ENCODE measurements around the gene AGO3. TPM values are rescaled to one million over a fixed set of nuclear protein-coding genes. Genes with fewer than 3 reads are reported as not detected.

The AGO3 gene
- total RNA-seq, 1 donor from 2014 or later = 41.8 TPM

GRCh38 chr1:36083219-36083618 is 152.3 kb downstream of the AGO3 start:
- no peak for DNase-seq (ENCODE audit: low spot score)

GRCh38 chr1:36083635-36084496 is 153.0 kb downstream of the AGO3 start, which contains the start of gene TEKT2:
Gene TEKT2 (plus strand): TSS chr1:36084094. CDS start chr1:36084922, 828 bp downstream.
- no peak for DNase-seq (ENCODE audit: low spot score)

GRCh38 chr1:36084497-36085115 is 153.7 kb downstream of the AGO3 start:
- DNase-seq (ENCODE audit: low spot score) = no peak

GRCh38 chr1:36085126-36085525 is 154.2 kb downstream of the AGO3 start:
- DNase-seq (ENCODE audit: low spot score) = peak; percentile 41

- peak; percentile 35 for DNase-seq (ENCODE audit: low spot score)
Observed at GRCh38 chr1:36085686-36086526, 155.0 kb downstream of the AGO3 start.

GRCh38 chr1:36086529-36087232 is 155.8 kb downstream of the AGO3 start:
- peak; percentile 38 for DNase-seq (ENCODE audit: low spot score)

- peak; percentile 42 for DNase-seq (ENCODE audit: low spot score)
Observed at GRCh38 chr1:36087233-36088123, 156.6 kb downstream of the AGO3 start.

GRCh38 chr1:36088265-36088576 is 157.3 kb downstream of the AGO3 start:
- DNase-seq (ENCODE audit: low spot score) = no peak

- DNase-seq (ENCODE audit: low spot score) = peak; percentile 92
Observed at GRCh38 chr1:36088577-36089392, 157.9 kb downstream of the AGO3 start, which contains the start of gene ADPRS. Gene ADPRS (plus strand): TSS chr1:36088892. CDS start chr1:36088905, 13 bp downstream.

- no peak for DNase-seq (ENCODE audit: low spot score)
Observed at GRCh38 chr1:36089393-36090121, 158.7 kb downstream of the AGO3 start.

GRCh38 chr1:36091141-36091540 is 160.2 kb downstream of the AGO3 start:
- no peak for DNase-seq (ENCODE audit: low spot score)

- no peak for DNase-seq (ENCODE audit: low spot score)
Observed at GRCh38 chr1:36091698-36092097, 160.8 kb downstream of the AGO3 start.

- DNase-seq (ENCODE audit: low spot score) = no peak
Observed at GRCh38 chr1:36092166-36092797, 161.4 kb downstream of the AGO3 start.

- DNase-seq (ENCODE audit: low spot score) = no peak
Observed at GRCh38 chr1:36092798-36093185, 161.9 kb downstream of the AGO3 start.

- DNase-seq (ENCODE audit: low spot score) = no peak
Observed at GRCh38 chr1:36093226-36093625, 162.3 kb downstream of the AGO3 start.

- no peak for DNase-seq (ENCODE audit: low spot score)
Observed at GRCh38 chr1:36093929-36094328, 163.0 kb downstream of the AGO3 start.

GRCh38 chr1:36094621-36095061 is 163.7 kb downstream of the AGO3 start:
- DNase-seq (ENCODE audit: low spot score) = no peak

- DNase-seq (ENCODE audit: low spot score) = no peak
Observed at GRCh38 chr1:36095760-36096405, 165.0 kb downstream of the AGO3 start.
